ENCODE data around the gene ZNF451. TPM values are rescaled to one million over a fixed set of nuclear protein-coding genes. Genes with fewer than 3 reads are reported as not detected.

The ZNF451 gene
- polyA plus RNA-seq, 2 of the 4 experiments (the other 2 are of a cell fraction), result 8.9 to 23.0 TPM

DNA sequence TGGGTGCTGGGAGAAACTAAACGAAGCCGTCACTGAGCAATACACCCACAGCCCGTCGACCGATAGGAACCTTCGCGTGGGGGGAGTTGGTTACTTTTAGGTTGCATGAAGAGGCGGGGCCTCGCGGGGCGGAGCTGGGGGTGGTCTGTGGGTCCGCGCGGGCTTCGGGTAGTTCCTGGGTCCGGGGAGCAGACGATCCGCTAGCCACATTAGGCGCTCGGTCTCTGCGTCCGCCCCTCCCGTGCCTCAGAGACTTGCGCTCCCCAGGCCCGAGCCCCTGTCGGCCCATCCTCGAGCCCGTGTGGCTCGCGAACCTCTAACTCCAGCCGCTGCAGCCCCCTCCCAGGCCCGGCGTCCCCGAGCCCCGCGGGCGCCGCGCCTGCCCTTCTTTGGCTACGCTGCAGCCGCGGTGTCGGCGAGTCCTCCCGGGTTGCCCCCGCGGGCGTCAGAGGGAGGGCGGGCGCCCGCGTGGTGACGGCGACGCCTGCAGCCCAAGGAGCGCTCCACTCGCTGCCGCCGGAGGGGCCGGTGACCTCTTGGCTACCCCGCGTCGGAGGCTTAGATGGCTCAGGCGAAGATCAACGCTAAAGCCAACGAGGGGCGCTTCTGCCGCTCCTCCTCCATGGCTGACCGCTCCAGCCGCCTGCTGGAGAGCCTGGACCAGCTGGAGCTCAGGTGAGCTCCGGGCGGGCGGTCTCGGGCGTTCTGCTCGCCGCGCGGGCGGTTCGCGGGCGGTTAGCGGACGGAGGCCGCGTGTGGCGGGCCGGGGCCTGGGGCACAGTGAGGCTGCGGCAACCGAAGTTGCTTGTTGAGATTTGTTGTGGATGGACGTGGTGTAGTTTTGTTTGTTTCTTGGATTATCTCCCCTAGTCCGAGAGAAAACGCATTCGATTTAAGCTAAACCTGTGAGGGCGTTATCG is 82.4 kb downstream of the ZNF451 start, which contains the start of gene BAG2 (continued):
- TF ChIP-seq FOXS1 (CRISPR knock-in tag; IDR thresholded peaks at IDR 0.05) (no peak), ZFP36 (IDR thresholded peaks at IDR 0.05; ENCODE audit: borderline replicate concordance, partially characterized antibody) (no peak), CHD2 (IDR thresholded peaks at IDR 0.05; ENCODE audit: low read length, partially characterized antibody) (no peak)
- TF ChIP-seq, protein P1, sequence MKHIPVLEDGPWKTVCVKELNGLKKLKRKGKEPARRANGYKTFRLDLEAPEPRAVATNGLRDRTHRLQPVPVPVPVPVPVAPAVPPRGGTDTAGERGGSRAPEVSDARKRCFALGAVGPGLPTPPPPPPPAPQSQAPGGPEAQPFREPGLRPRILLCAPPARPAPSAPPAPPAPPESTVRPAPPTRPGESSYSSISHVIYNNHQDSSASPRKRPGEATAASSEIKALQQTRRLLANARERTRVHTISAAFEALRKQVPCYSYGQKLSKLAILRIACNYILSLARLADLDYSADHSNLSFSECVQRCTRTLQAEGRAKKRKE (CRISPR knock-in tag; IDR thresholded peaks at IDR 0.05; ENCODE audit: low read depth), result no peak

DNA sequence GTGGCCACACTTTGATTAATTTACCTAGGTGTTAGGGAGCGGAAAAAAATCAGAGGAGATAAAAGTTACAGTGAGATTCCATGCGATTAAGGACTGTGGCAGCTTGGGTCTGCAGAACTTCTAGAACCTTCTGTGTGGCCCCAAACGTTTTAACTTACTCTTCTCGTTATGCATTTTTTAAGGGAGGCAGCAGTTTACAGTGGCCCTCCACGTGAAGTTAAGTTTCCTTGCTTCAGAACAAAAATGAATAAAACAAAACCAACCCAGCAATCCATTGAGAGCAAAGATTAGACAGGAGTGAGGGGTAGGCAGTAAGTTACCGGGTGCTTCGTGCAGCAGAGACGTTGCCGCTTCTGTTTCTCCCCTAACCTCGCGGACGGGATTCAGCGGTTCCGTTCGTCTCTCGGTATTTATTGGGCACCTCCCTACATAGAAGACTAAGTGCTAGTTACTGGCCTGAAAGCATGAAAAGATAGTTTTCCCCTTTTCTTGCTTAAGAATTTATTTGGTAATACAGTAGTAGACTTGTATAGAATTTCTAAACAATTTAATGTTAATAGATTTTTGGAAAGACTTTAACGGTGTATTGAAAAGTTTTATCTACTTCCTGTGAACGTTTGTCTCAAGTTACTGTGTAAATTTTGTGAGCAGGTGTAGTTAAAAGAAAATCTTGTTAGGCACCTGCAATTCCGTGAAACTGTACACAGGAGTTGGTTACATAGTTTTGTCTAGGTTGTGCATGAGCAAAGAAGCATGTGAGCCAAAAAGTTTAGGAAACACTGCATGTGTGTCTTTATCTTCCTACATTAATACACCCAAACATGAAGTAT is 83.3 kb downstream of the ZNF451 start:
- peaks cover 38% of the 10 kb centered on the region for H3K4me1 ChIP-seq
- POLR2A ChIA-PET, result interaction anchor here (1.1 to 2.1 kb wide), 3 partner anchors 141 to 218 kb away, joined by 4 to 14 read pairs (median 6); partner anchors contain the start of genes BEND6 and PRIM2
- H3K27ac ChIP-seq, result peak overlapping the region; percentile 92 to 99
- peak; percentile 38 to 42; a peak in 4 of 6 replicates for ATAC-seq
- peak overlapping the region; percentile 55 for H3K4me3 ChIP-seq
- FAIRE-seq, result no peak
- TF ChIP-seq, protein P1 (CRISPR knock-in tag; IDR thresholded peaks at IDR 0.05; ENCODE audit: low read depth), result no peak
- WGBS (ENCODE audit: missing lambda C conversion rate), result under 1% methylated on average over 19 of the region's 19 CpGs
- H3K9me3 ChIP-seq, result no peaks in the 10 kb centered on the region
- H3K4me2 ChIP-seq, result peak overlapping the region; percentile 99
- DNase-seq (ENCODE audit: low read depth in 1 of 2, low spot score in 1 of 2), result peak in 1 of 2 experiments; percentile 21
- CTCF ChIA-PET, result interaction anchor here (0.8 to 0.9 kb wide), 2 partner anchors 52 to 117 kb away, joined by 3 read pairs; no protein-coding TSS in a partner anchor

DNA sequence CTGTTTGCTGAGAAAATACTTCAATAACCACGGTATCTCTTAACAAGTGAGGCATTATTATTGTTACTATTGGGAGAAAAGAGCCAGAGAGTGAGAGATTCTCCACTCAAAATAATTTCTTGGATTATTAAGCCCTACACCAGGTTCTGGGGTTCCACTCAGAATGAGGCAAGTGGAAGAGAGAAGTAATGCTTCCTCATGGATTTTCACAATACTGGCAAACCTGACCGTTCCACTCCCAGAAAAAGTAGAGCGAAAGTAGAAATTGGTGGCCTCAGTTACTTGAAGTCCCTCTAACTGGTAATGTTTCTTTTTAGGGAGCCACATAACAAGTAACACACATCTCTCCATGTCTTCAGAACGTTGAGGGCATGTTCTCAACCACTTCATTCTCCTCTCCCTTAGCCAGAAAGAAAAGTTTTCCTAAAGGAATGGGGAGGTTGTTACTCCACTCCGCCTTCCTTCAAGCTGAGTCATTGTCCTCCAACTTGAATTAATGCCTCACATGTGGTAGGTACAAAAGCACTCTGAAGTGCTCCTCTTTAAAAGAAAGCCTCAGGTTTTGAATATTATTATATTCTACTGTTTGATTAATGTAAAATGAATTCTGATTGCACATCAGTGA is 84.0 kb downstream of the ZNF451 start:
- Histone ChIP-seq H3K4me1 (peaks cover 43% of the 10 kb centered on the region), H3K4me2 (peak overlapping the region; percentile 99), H3K4me3 (peak overlapping the region; percentile 55), H3K9me3 (no peaks in the 10 kb centered on the region), H3K27ac (peak overlapping the region; percentile 92 to 99)
- FAIRE-seq, result no peak
- TF ChIP-seq KDM5A (IDR thresholded peaks at IDR 0.05), result no peak
- no peak for TF ChIP-seq HOXB13 (CRISPR knock-in tag; IDR thresholded peaks at IDR 0.05; ENCODE audit: low read depth)
- TF ChIP-seq POLR2A (IDR thresholded peaks at IDR 0.05; ENCODE audit: low read length), result no peak
- TF ChIP-seq, protein P2, sequence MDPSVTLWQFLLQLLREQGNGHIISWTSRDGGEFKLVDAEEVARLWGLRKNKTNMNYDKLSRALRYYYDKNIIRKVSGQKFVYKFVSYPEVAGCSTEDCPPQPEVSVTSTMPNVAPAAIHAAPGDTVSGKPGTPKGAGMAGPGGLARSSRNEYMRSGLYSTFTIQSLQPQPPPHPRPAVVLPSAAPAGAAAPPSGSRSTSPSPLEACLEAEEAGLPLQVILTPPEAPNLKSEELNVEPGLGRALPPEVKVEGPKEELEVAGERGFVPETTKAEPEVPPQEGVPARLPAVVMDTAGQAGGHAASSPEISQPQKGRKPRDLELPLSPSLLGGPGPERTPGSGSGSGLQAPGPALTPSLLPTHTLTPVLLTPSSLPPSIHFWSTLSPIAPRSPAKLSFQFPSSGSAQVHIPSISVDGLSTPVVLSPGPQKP (IDR thresholded peaks at IDR 0.05; ENCODE audit: low read depth, low read length), result no peak
- TF ChIP-seq MAFK (IDR thresholded peaks at IDR 0.05; ENCODE audit: partially characterized antibody), result peak; percentile 73
- TF ChIP-seq FOSL2 (IDR thresholded peaks at IDR 0.05), result no peak
- TF ChIP-seq FOSL2 (CRISPR knock-in tag; IDR thresholded peaks at IDR 0.05), result peak; percentile 53
- TF ChIP-seq NPAS2 (CRISPR knock-in tag; IDR thresholded peaks at IDR 0.05; ENCODE audit: borderline replicate concordance), result no peak
- TF ChIP-seq NFE2L2 (conservative IDR thresholded peaks at IDR 0.05; ENCODE audit: low read length), result 0 out of 2 replicates have a peak, but pooled peaks have one; percentile 23
- no peak for TF ChIP-seq JUN (IDR thresholded peaks at IDR 0.05)
- TF ChIP-seq MAZ (IDR thresholded peaks at IDR 0.05; ENCODE audit: borderline replicate concordance, low read depth, low read length), result no peak
- TF ChIP-seq, protein P3, sequence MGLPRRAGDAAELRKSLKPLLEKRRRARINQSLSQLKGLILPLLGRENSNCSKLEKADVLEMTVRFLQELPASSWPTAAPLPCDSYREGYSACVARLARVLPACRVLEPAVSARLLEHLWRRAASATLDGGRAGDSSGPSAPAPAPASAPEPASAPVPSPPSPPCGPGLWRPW (IDR thresholded peaks at IDR 0.05), result no peak
- 0 out of 4 replicates have a peak, but pooled peaks of 1 of the 2 experiments have one; percentile 3 for TF ChIP-seq CEBPB (IDR thresholded peaks at IDR 0.05)
- no peak for TF ChIP-seq KDM1A (IDR thresholded peaks at IDR 0.05; ENCODE audit: low read depth)
- TF ChIP-seq, protein P4, sequence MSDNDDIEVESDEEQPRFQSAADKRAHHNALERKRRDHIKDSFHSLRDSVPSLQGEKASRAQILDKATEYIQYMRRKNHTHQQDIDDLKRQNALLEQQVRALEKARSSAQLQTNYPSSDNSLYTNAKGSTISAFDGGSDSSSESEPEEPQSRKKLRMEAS (IDR thresholded peaks at IDR 0.05), result peak; percentile 42; the same call in 1 of the 2 replicates
- TF ChIP-seq, protein P5, sequence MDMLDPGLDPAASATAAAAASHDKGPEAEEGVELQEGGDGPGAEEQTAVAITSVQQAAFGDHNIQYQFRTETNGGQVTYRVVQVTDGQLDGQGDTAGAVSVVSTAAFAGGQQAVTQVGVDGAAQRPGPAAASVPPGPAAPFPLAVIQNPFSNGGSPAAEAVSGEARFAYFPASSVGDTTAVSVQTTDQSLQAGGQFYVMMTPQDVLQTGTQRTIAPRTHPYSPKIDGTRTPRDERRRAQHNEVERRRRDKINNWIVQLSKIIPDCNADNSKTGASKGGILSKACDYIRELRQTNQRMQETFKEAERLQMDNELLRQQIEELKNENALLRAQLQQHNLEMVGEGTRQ (IDR thresholded peaks at IDR 0.05), result no peak
- CTCF ChIA-PET, result no interaction called here
- POLR2A ChIA-PET, result interaction anchor here (0.6 kb wide), 1 partner anchor 23 kb away, joined by 9 read pairs; no protein-coding TSS in a partner anchor
- 0% methylated on average over 5 of the region's 5 CpGs for WGBS (ENCODE audit: missing lambda C conversion rate)
- ATAC-seq, result peak in 1 of 2 experiments; percentile 30; a peak in 2 of 6 replicates
- DNase-seq (ENCODE audit: low read depth in 1 of 2, low spot score in 1 of 2), result peak; percentile 10 to 56
